CD8-positive, alpha-beta memory T cell (primary cell): ENCODE data around the gene OPRL1. TPM values are rescaled to one million over a fixed set of nuclear protein-coding genes. Genes with fewer than 3 reads are reported as not detected.
A peak's percentile ranks its signal among the peaks of the same experiment; 100 is the strongest.

Source experiments
- CTCF ChIA-PET: fragments of 350-600 bp; sonication (Branson Sonifier 250); formaldehyde crosslinking; loops from one replicate; lab custom pipeline; 2021; ENCODE audit warnings: antibody characterized with exemption; lab: Charles Lee
- POLR2A ChIA-PET: fragments of 350-600 bp; sonication (Branson Sonifier 250); formaldehyde crosslinking; loops from one replicate; lab custom pipeline; 2021; ENCODE audit warnings: antibody characterized with exemption; lab: Charles Lee
- DNase-seq, 5 donors: peaks; one replicate each; pipeline versions ENCODE4 v3.0.0 to v3.0.0-alpha.2; 2020 to 2022; ENCODE audit warnings: mixed read lengths in 1 of 5
- H3K27ac ChIP-seq: one replicate; pipeline ENCODE4 v1.7.0; 2013; ENCODE audit warnings: low read depth, mild to moderate bottlenecking, low read length, moderate library complexity
- H3K27me3 ChIP-seq: 2 replicates; pipeline ENCODE4 v1.7.0; 2013; ENCODE audit warnings: low read length, mild to moderate bottlenecking; ENCODE audit not compliant: insufficient read depth, poor library complexity, severe bottlenecking
- H3K36me3 ChIP-seq: 2 replicates; pipeline ENCODE4 v1.7.0; 2013; ENCODE audit warnings: mild to moderate bottlenecking, low read length, moderate library complexity; ENCODE audit not compliant: insufficient read depth
- H3K4me1 ChIP-seq: 2 replicates; pipeline ENCODE4 v1.7.0; 2013; ENCODE audit warnings: mild to moderate bottlenecking, low read length, moderate library complexity; ENCODE audit not compliant: insufficient read depth
- H3K4me3 ChIP-seq: 2 replicates; pipeline ENCODE4 v1.7.0; 2013; ENCODE audit warnings: mild to moderate bottlenecking, low read length
- H3K9me3 ChIP-seq: 2 replicates; pipeline ENCODE4 v1.7.0; 2013; ENCODE audit warnings: mild to moderate bottlenecking, low read length
- H3K27ac Mint-ChIP-seq, 8 donors: one replicate each; pipeline ENCODE4 v1.8.0; 2020 to 2021; ENCODE audit warnings: mixed read lengths in 8 of 8, mild to moderate bottlenecking in 6 of 8, inconsistent platforms in 3 of 8, moderate library complexity in 3 of 8
- H3K27me3 Mint-ChIP-seq, 2 donors: one replicate each; pipeline ENCODE4 v1.8.0; 2020 to 2021; ENCODE audit warnings: mixed read lengths in 2 of 2, mild to moderate bottlenecking in 1 of 2, moderate library complexity in 1 of 2
- H3K36me3 Mint-ChIP-seq, 3 donors: one replicate each; pipeline ENCODE4 v1.8.0; 2020 to 2021; ENCODE audit warnings: mixed read lengths in 3 of 3, inconsistent platforms in 1 of 3, mild to moderate bottlenecking in 1 of 3
- H3K4me1 Mint-ChIP-seq, 3 donors: one replicate each; pipeline ENCODE4 v1.8.0; 2020 to 2021; ENCODE audit warnings: mixed read lengths in 3 of 3, inconsistent platforms in 1 of 3, mild to moderate bottlenecking in 1 of 3
- H3K4me3 Mint-ChIP-seq, 7 donors: one replicate each; pipeline ENCODE4 v1.8.0; 2020 to 2021; ENCODE audit warnings: mixed read lengths in 7 of 7, mild to moderate bottlenecking in 6 of 7, moderate library complexity in 4 of 7, inconsistent platforms in 2 of 7
- H3K9me3 Mint-ChIP-seq, 5 donors: one replicate each; pipeline ENCODE4 v1.8.0; 2020 to 2022; ENCODE audit warnings: mixed read lengths in 5 of 5, mild to moderate bottlenecking in 3 of 5, moderate library complexity in 2 of 5, inconsistent platforms in 1 of 5
- polyA plus RNA-seq: library from polyadenylated mRNA; unstranded; fragments of 300-500 nt; fragmentation: Illumina TruSeq; gene quantifications from one replicate; pipeline ENCODE4 v1.2.3, GENCODE V29; 2021
- total RNA-seq, 2 experiments: library from RNA; stranded (reverse); gene quantifications; one replicate each; pipeline ENCODE4 v1.2.3, GENCODE V29; 2021

OPRL1 gene
- total and polyA plus RNA-seq, 3 experiments from 2014 or later = 0.38 to 0.49 (median 0.44) TPM

DNA sequence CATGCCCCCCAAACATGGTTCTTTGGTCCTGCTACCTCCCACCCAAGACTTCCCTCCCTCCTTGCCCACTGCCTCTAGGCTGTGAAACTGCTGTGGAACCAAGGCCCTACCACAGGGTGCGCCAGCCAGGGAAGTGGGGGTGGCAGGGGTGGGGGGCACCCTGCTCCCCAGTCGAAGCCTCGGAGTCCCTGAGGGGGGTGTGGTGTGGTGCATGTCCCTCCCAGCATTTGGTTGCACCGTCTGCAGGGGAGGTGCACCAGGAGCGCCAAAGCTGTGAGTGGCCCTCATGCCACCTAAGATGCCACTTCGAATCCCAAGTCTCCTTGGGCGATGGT lies 2.4 kb upstream of the OPRL1 start:
- Histone ChIP-seq H3K9me3 (no peaks in the 10 kb centered on the region), H3K4me3 (peak overlapping the region; percentile 81), H3K4me1 (peaks cover 28% of the 10 kb centered on the region), H3K27ac (peak overlapping the region; percentile 81), H3K36me3 (peaks cover 7% of the 10 kb centered on the region), H3K27me3 (no peaks in the 10 kb centered on the region)
- POLR2A ChIA-PET = interaction anchor here (0.6 to 1.0 kb wide), 3 partner anchors 15 to 436 kb away, joined by 3 to 6 read pairs (median 4); partner anchors contain the start of gene TCEA2
- Mint-ChIP-seq H3K27ac (peak overlapping the region; percentile 6 to 97 (median 88)), H3K27me3 (no peaks in the 10 kb centered on the region), H3K4me3 (peak overlapping the region; percentile 83 to 93 (median 89)), H3K36me3 (peaks cover 0 to 31% (median 0%) of the 10 kb centered on the region in 3 donors), H3K4me1 (peaks cover 11 to 52% (median 20%) of the 10 kb centered on the region in 3 donors), H3K9me3 (no peaks in the 10 kb centered on the region)
- CTCF ChIA-PET = interaction anchor here (0.9 to 4.8 kb wide), 8 partner anchors 8 to 121 kb away, joined by 3 to 34 read pairs (median 4); partner anchors contain the start of genes PRPF6 and UCKL1
- DNase-seq = no peak

DNA sequence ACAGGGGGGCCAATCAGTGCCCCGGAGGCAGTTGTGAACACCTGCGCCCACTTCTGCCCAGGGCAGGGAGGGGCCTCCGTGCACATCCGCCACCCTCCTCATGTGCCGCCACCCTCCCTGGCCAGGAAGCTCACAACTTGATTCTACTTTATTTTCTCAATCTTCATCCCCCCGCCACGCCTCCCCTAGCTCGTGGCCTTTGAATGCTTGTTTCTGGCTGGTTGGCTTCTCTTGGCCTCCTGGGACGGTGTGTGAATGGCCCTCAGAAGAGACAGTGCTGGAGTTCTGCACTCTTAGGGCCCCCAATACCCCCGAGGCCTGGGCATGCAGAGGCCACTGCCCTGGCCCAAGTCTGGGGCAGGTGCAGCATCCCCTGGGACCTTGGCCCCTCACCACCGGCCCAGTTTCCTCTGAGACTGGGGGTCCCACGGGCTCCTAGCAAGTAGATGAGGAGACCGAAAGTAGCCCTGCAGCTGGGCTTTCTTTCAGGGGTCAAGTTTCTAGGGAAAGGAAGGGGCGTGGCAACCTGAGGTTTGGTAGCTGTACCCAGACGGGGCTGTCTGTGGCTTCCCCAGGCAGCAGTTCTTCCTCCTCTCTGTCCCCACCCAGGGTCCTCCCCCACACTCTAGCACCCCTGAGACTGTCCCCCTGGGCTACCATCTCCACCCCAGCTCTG lies 1.9 kb upstream of the OPRL1 start:
- CTCF ChIA-PET = interaction anchor here (0.9 to 4.8 kb wide), 8 partner anchors 9 to 122 kb away, joined by 3 to 34 read pairs (median 4); partner anchors contain the start of genes PRPF6 and UCKL1
- Mint-ChIP-seq H3K36me3 (peaks cover 0 to 27% (median 0%) of the 10 kb centered on the region in 3 donors), H3K27ac (peak overlapping the region; percentile 6 to 97 (median 88)), H3K9me3 (no peaks in the 10 kb centered on the region), H3K4me1 (peaks cover 11 to 57% (median 24%) of the 10 kb centered on the region in 3 donors), H3K4me3 (peak overlapping the region; percentile 83 to 93 (median 89)), H3K27me3 (no peaks in the 10 kb centered on the region)
- peaks cover 7% of the 10 kb centered on the region for H3K36me3 ChIP-seq
- DNase-seq = peak; percentile 51 to 76 (median 70)
- H3K9me3 ChIP-seq = no peaks in the 10 kb centered on the region
- peak overlapping the region; percentile 81 for H3K4me3 ChIP-seq
- peak overlapping the region; percentile 81 for H3K27ac ChIP-seq
- H3K4me1 ChIP-seq = peaks cover 32% of the 10 kb centered on the region
- H3K27me3 ChIP-seq = no peaks in the 10 kb centered on the region
- POLR2A ChIA-PET = interaction anchor here (0.6 to 1.0 kb wide), 3 partner anchors 15 to 436 kb away, joined by 3 to 6 read pairs (median 4); partner anchors contain the start of gene TCEA2

- Histone ChIP-seq H3K27me3 (no peaks in the 10 kb centered on the region), H3K4me3 (peak overlapping the region; percentile 81), H3K36me3 (peaks cover 7% of the 10 kb centered on the region), H3K9me3 (no peaks in the 10 kb centered on the region), H3K4me1 (peaks cover 36% of the 10 kb centered on the region), H3K27ac (peak overlapping the region; percentile 81)
- Mint-ChIP-seq H3K9me3 (no peaks in the 10 kb centered on the region), H3K4me3 (peak overlapping the region; percentile 83 to 93 (median 89)), H3K27ac (peak overlapping the region; percentile 72 to 95 (median 89)), H3K27me3 (no peaks in the 10 kb centered on the region), H3K36me3 (peaks cover 0 to 20% (median 0%) of the 10 kb centered on the region in 3 donors), H3K4me1 (peaks cover 11 to 60% (median 27%) of the 10 kb centered on the region in 3 donors)
- ChIA-PET CTCF (interaction anchor here (0.8 to 4.8 kb wide), 5 partner anchors 9 to 582 kb away, joined by 3 to 34 read pairs (median 5); partner anchors contain the start of gene PRPF6), POLR2A (interaction anchor here (0.6 to 2.1 kb wide), 6 partner anchors 9 to 558 kb away, joined by 3 to 6 read pairs (median 3); partner anchors contain the start of genes PPDPF and TCEA2)
- DNase-seq = no peak
Observed at GRCh38 chr20:64078934-64079272, 979 bp upstream of the OPRL1 start.

DNA sequence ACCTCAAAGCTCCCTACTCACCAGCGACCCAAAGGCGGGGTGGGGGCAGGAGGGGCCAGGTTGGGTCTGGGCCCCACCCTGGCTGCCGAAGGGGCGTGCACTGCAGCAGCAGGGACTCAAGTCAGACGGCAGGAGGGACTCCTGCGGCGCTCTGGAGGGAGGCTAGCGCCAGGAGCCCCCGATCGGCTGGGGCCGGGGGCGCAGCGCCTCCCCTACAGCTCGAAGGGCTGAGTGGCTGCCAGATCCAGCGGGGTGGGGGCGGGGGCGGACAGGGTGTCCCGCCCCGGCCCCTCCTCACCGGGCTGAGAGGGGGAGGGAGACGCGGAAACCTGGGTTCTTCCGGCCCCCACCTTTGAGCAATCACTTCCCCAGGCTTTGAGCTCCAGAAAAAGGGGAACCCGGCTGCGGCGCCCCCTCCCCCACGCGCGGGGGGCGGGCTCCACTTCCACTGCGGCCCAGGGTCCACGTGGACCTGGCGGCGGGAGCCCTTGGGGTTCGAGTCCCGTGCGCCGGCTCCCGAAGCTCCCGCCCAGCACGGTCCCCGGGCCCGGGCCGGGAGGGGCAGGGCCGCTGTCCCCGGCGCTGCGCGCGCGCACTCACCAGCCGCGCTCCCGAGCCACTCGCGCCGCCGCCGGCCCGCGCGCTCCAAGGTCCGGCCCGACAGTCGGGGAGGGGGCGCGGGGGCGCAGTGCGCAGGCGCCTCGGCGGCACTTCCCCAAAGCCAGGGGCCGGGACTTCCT lies 439 bp upstream of the OPRL1 start, which contains the start of gene RGS19:
TSS of gene RGS19 (minus strand) at position 246 of the 740 bp plus-strand sequence. CDS start 2,632 bp downstream, outside the sequence.
- Histone ChIP-seq H3K36me3 (peaks cover 7% of the 10 kb centered on the region), H3K27me3 (no peaks in the 10 kb centered on the region), H3K4me1 (peaks cover 36% of the 10 kb centered on the region), H3K4me3 (peak within 1 kb of the TSS; percentile 81), H3K27ac (peak within 1 kb of the TSS; percentile 81), H3K9me3 (no peaks in the 10 kb centered on the region)
- CTCF ChIA-PET = interaction anchor here (0.8 to 4.8 kb wide), 5 partner anchors 10 to 583 kb away, joined by 3 to 34 read pairs (median 5); partner anchors contain the start of gene PRPF6
- peak within 1 kb of the TSS; percentile 83 to 93 (median 89) for H3K4me3 Mint-ChIP-seq
- POLR2A ChIA-PET = interaction anchor here (0.6 to 2.1 kb wide), 7 partner anchors 10 to 559 kb away, joined by 3 to 6 read pairs (median 3); partner anchors contain the start of genes PPDPF, TCEA2 and UCKL1
- H3K27ac Mint-ChIP-seq = peak within 1 kb of the TSS; percentile 84 to 95 (median 90)
- peaks cover 16 to 64% (median 30%) of the 10 kb centered on the region in 3 donors for H3K4me1 Mint-ChIP-seq
- H3K36me3 Mint-ChIP-seq = peaks cover 0 to 15% (median 0%) of the 10 kb centered on the region in 3 donors
- peak; percentile 61 to 80 (median 65) for DNase-seq
- peaks cover 2 to 3% of the 10 kb centered on the region in 2 donors for H3K27me3 Mint-ChIP-seq
- H3K9me3 Mint-ChIP-seq = no peaks in the 10 kb centered on the region

DNA sequence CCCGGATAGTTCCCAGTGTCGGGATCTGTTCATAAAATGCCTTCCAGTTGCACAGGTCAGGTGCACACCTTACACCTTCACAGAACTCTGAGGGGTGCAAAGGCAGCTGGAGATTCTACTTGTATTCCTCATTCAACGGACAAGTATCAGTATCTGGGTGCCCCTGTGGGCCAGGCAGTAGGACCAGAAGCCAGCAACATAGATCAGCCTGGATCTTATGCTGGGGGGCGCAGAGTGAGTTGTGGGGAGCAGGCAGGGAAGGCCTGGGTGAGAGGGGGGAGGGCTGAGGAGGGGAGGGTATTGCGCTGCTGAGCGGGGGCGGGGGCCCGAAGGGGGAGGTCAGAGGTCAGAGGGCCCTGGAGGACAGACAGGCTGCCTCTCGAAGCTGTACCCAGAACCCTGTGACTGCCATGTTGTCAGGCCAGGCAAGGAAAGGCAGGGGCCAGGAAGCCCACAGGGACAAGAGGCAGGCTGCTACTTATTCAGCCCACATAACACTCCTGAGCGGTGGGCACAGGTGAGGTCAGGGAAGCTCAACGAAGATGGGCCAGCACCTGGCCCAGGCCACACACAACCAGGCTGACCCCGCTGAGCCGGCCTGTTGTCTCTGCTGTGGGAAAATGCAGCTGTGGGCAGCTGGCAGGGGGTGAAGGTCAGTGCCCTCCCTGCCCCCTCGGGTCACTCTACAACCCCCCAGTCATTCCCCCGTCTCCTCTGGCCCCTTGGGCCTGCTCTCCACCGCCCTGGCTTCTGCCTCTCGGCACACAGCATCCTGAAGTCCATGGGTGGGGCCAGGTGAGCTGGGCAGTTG lies 1.1 kb downstream of the OPRL1 start:
- peaks cover 16 to 69% (median 30%) of the 10 kb centered on the region in 3 donors for H3K4me1 Mint-ChIP-seq
- Histone ChIP-seq H3K4me1 (peaks cover 36% of the 10 kb centered on the region), H3K27ac (no peak overlapping the region), H3K9me3 (no peaks in the 10 kb centered on the region), H3K36me3 (no peaks in the 10 kb centered on the region), H3K27me3 (no peaks in the 10 kb centered on the region), H3K4me3 (no peak overlapping the region)
- peaks cover 2 to 3% of the 10 kb centered on the region in 2 donors for H3K27me3 Mint-ChIP-seq
- no peak for DNase-seq
- peaks cover 0 to 3% (median 0%) of the 10 kb centered on the region in 3 donors for H3K36me3 Mint-ChIP-seq
- no peaks in the 10 kb centered on the region for H3K9me3 Mint-ChIP-seq
- CTCF ChIA-PET = interaction anchor here (0.8 to 6.8 kb wide), 4 partner anchors 15 to 584 kb away, joined by 4 to 71 read pairs (median 20); no protein-coding TSS in a partner anchor
- POLR2A ChIA-PET = no interaction called here
- peak overlapping the region; percentile 74 to 88 (median 80) for H3K4me3 Mint-ChIP-seq
- peak overlapping the region; percentile 56 to 92 (median 88) for H3K27ac Mint-ChIP-seq

DNA sequence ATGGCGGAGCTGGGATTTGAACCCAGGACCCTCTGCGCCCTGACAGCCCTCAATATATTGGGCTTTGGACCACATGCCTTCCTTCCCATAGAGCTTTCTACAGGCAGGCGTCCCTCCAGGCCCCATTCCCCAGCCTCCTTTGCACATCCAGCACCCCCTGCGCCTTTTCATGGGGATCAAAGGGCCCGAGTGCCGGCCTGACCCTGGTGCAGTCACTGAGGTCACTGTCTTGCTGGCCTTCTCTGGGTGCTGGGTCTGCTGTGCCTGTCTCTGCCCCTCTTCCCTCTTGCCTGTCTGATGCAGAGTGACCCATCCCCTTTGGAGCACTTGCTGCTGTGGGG lies 1.7 kb downstream of the OPRL1 start:
- peaks cover 2 to 3% of the 10 kb centered on the region in 2 donors for H3K27me3 Mint-ChIP-seq
- Histone ChIP-seq H3K4me3 (no peak overlapping the region), H3K27me3 (no peaks in the 10 kb centered on the region), H3K9me3 (no peaks in the 10 kb centered on the region), H3K36me3 (no peaks in the 10 kb centered on the region), H3K27ac (no peak overlapping the region), H3K4me1 (peaks cover 31% of the 10 kb centered on the region)
- no peaks in the 10 kb centered on the region for H3K9me3 Mint-ChIP-seq
- ChIA-PET CTCF (interaction anchor here (0.8 to 6.8 kb wide), 3 partner anchors 16 to 42 kb away, joined by 4 to 71 read pairs (median 34); no protein-coding TSS in a partner anchor), POLR2A (no interaction called here)
- no peak for DNase-seq
- H3K4me3 Mint-ChIP-seq = peak overlapping the region; percentile 12 to 88 (median 70)
- H3K36me3 Mint-ChIP-seq = peaks cover 0 to 1% (median 0%) of the 10 kb centered on the region in 3 donors
- peaks cover 16 to 63% (median 30%) of the 10 kb centered on the region in 3 donors for H3K4me1 Mint-ChIP-seq
- peak overlapping the region in 6 of 8 donors; percentile 63 to 91 (median 78) for H3K27ac Mint-ChIP-seq
